Activated CD4-positive, alpha-beta T cell treated with anti-CD3 and anti-CD28 coated beads, Interleukin-2, amount 10 ng/mL, durations not matched to agents 7 days and 5 days (primary cell): ENCODE data around the gene ATP2B2. TPM values are rescaled to one million over a fixed set of nuclear protein-coding genes. Genes with fewer than 3 reads are reported as not detected.

ENCODE experiments used
- CTCF ChIA-PET: fragments of 350-600 bp; sonication (Branson Sonifier 250); formaldehyde crosslinking; loops from one replicate; lab custom pipeline; 2021; ENCODE audit warnings: antibody characterized with exemption; lab: Charles Lee
- POLR2A ChIA-PET: fragments of 350-600 bp; sonication (Branson Sonifier 250); formaldehyde crosslinking; loops from one replicate; lab custom pipeline; 2021; ENCODE audit warnings: antibody characterized with exemption; lab: Charles Lee
- DNase-seq: peaks from one replicate; pipeline ENCODE4 v3.0.0-alpha.2; 2020
- H3K27ac Mint-ChIP-seq: one replicate; pipeline ENCODE4 v1.8.0; 2021; ENCODE audit warnings: mild to moderate bottlenecking, moderate library complexity, mixed read lengths
- H3K27me3 Mint-ChIP-seq: one replicate; pipeline ENCODE4 v1.8.0; 2021; ENCODE audit warnings: mixed read lengths
- H3K36me3 Mint-ChIP-seq: one replicate; pipeline ENCODE4 v1.8.0; 2021; ENCODE audit warnings: low read depth, mixed read lengths
- H3K4me1 Mint-ChIP-seq: one replicate; pipeline ENCODE4 v1.8.0; 2021; ENCODE audit warnings: mixed read lengths
- H3K4me3 Mint-ChIP-seq: one replicate; pipeline ENCODE4 v1.8.0; 2021; ENCODE audit warnings: mild to moderate bottlenecking, moderate library complexity, mixed read lengths
- H3K9me3 Mint-ChIP-seq: one replicate; pipeline ENCODE4 v1.8.0; 2021; ENCODE audit warnings: mixed read lengths
- total RNA-seq, 2 experiments: library from RNA; stranded (reverse); gene quantifications; one replicate each; pipeline ENCODE4 v1.2.3, GENCODE V29; 2021

Gene ATP2B2
- total RNA-seq, 2 experiments from 2014 or later = not detected

DNA sequence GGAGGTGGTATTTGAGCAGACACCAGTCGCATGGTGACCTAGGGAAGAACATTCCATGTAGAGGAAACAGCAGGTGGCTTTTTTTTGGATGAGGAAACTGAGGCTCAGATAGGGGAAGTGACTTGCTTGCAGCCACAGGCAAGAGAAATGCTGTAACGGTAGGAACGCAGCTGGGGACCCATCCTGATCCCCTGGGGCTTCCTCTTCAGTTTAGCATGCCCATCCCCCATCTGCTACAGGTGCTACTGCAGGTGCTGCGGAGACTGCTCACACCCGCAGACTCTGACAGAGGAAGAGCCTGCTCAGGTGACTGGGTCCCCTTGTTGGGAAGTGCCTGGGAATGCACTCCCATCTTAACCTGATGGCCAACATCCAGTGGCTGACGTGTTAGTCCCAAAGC lies 129.0 kb downstream of the ATP2B2 start:
- no peak for DNase-seq
- Mint-ChIP-seq H3K27ac (no peak overlapping the region), H3K9me3 (peaks cover under 1% of the 10 kb centered on the region), H3K27me3 (no peaks in the 10 kb centered on the region), H3K4me3 (no peak overlapping the region), H3K4me1 (no peaks in the 10 kb centered on the region), H3K36me3 (no peaks in the 10 kb centered on the region)
- POLR2A ChIA-PET = no interaction called here
- CTCF ChIA-PET = interaction anchor here (1.6 to 2.2 kb wide), 2 partner anchors 8 to 9 kb away, joined by 6 read pairs; no protein-coding TSS in a partner anchor

DNA sequence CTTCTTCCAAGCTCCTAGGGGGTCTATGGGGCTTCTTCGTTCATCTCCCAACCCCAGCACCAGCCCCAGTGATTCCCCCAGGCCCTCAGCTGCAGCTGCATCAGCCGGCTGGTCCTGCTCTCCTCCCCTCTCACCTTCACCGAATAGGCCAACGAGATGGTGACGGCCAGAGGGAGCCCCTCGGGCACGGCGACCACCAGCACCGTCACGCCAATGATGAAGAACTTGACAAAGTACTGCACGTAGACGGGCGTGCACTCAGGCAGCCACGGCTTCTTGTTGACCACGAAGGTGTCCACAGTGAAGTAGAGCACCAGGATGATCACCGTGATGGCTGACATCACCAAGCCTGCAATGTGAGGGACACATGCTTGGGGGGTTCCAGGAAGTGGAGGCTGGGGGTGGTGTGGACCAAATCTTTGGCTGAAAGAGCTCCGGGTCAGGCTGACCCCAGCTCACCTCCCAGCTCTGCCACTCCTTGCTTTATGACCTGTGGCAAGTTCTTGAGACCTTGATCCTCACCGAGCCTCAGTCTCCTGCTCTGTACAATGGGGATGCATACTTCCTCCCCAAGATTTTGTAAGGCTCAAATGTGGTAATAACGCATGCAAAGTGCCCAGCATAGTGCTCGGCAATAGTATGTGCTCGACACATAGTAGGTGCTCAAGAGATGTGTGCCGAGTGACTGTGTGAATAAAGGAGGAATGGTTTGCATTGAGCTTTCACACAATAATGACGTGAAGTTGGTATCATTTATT lies 129.9 kb downstream of the ATP2B2 start:
- Mint-ChIP-seq H3K9me3 (peaks cover 5% of the 10 kb centered on the region), H3K27ac (no peak overlapping the region), H3K4me1 (peaks cover 2% of the 10 kb centered on the region), H3K27me3 (peaks cover 2% of the 10 kb centered on the region), H3K4me3 (no peak overlapping the region), H3K36me3 (peaks cover 3% of the 10 kb centered on the region)
- DNase-seq = no peak
- CTCF ChIA-PET = interaction anchor here (1.0 to 2.2 kb wide), 3 partner anchors 8 to 373 kb away, joined by 3 to 6 read pairs (median 6); no protein-coding TSS in a partner anchor
- POLR2A ChIA-PET = no interaction called here

- H3K4me1 Mint-ChIP-seq = peaks cover 3% of the 10 kb centered on the region
- no peak for DNase-seq
- no peak overlapping the region for H3K4me3 Mint-ChIP-seq
- H3K27ac Mint-ChIP-seq = no peak overlapping the region
- CTCF ChIA-PET = interaction anchor here (0.7 to 1.2 kb wide), 3 partner anchors 15 to 374 kb away, joined by 3 read pairs; no protein-coding TSS in a partner anchor
- POLR2A ChIA-PET = no interaction called here
- peaks cover 5% of the 10 kb centered on the region for H3K9me3 Mint-ChIP-seq
- peaks cover 3% of the 10 kb centered on the region for H3K36me3 Mint-ChIP-seq
- H3K27me3 Mint-ChIP-seq = peaks cover 4% of the 10 kb centered on the region
These were observed 131.1 kb downstream of the ATP2B2 start for GRCh38 chr3:10374311-10374710.

DNA sequence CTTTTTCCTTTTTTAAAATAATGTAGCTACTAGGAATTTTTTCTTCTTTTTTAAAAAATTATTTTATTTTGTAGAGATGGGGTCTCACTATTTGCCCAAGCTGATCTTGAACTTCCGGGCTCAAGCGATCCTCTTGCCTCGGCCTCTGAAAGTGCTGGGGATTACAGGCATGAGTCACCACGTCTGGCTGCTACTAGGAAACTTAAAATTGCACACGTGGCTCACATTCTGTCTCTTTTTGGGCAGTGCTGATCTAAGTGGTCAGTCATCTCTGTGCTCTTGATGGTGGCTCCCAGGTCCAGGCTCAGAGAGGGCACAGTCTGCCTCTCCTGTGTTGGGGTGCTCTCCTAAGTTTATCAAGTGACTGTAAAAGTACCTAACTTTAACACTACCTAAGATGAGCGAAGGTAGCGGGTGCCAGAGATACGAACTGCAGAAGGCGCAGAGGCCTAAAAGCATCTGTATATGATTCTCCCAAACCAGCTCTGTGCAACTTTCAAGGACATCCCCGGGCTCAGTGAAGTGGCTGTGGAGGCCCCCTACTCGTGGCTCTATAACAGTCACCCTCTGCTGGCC lies 131.6 kb downstream of the ATP2B2 start:
- ChIA-PET POLR2A (no interaction called here), CTCF (interaction anchor here (1.2 kb wide), 1 partner anchor 16 kb away, joined by 3 read pairs; no protein-coding TSS in a partner anchor)
- Mint-ChIP-seq H3K27ac (no peak overlapping the region), H3K9me3 (peaks cover 5% of the 10 kb centered on the region), H3K27me3 (peaks cover 4% of the 10 kb centered on the region), H3K4me1 (peaks cover 3% of the 10 kb centered on the region), H3K36me3 (peaks cover 3% of the 10 kb centered on the region), H3K4me3 (no peak overlapping the region)
- no peak for DNase-seq

GRCh38 chr3:10371789-10372188 lies 133.6 kb downstream of the ATP2B2 start:
- no peak overlapping the region for H3K27ac Mint-ChIP-seq
- ChIA-PET POLR2A (no interaction called here), CTCF (interaction anchor here (1.8 kb wide), 1 partner anchor 65 kb away, joined by 5 read pairs; no protein-coding TSS in a partner anchor)
- no peak for DNase-seq
- H3K27me3 Mint-ChIP-seq = peaks cover 4% of the 10 kb centered on the region
- H3K9me3 Mint-ChIP-seq = peaks cover 5% of the 10 kb centered on the region
- peaks cover 5% of the 10 kb centered on the region for H3K4me1 Mint-ChIP-seq
- H3K36me3 Mint-ChIP-seq = peaks cover 3% of the 10 kb centered on the region
- H3K4me3 Mint-ChIP-seq = no peak overlapping the region

DNA sequence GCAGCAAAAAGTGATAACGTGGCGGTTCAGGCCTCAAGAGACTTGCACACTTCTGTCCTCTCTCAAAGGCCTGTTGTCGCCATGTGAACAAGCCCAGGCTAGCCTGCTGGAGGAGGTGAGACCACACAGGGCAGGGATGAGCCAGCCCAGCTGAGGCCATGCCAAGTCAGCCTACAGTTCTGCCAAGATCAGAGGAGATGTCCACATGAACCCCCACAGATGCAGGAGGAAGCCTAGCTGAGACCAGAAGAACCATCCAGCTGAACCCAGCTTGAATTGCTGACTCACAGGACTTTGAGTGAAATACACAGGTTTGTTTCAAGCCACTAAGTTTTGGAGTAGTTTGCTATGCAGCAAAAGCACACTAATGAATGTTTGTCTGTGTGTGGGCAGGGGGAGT lies 134.2 kb downstream of the ATP2B2 start:
- Mint-ChIP-seq H3K4me3 (no peak overlapping the region), H3K9me3 (peaks cover 5% of the 10 kb centered on the region), H3K27ac (no peak overlapping the region), H3K36me3 (peaks cover 3% of the 10 kb centered on the region), H3K27me3 (peaks cover 4% of the 10 kb centered on the region), H3K4me1 (peaks cover 11% of the 10 kb centered on the region)
- no peak for DNase-seq
- CTCF ChIA-PET = interaction anchor here (0.9 to 1.8 kb wide), 2 partner anchors 47 to 66 kb away, joined by 3 to 5 read pairs; no protein-coding TSS in a partner anchor
- POLR2A ChIA-PET = no interaction called here

DNA sequence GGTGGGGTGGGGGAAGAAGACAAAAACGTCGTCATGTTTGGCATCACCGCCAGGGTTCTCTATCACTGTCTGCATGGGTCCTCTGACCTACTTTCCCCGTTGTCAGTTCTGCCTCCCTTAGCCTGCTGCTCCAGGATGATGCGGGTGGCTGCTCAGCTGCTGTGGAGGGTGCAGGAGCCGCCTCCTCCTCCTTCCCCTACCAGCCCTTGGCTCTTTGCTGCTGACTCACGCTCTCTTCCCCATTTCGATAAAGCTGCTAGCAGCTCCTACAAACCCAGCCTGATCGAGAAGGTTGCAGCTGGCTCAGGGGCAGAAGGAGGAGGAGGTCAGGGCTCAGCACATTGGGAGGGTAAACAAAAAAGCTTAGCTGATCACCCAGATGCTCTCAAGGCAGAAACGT lies 135.0 kb downstream of the ATP2B2 start:
- Mint-ChIP-seq H3K4me1 (peaks cover 15% of the 10 kb centered on the region), H3K36me3 (peaks cover 3% of the 10 kb centered on the region), H3K27me3 (peaks cover 4% of the 10 kb centered on the region), H3K9me3 (peaks cover 7% of the 10 kb centered on the region), H3K4me3 (no peak overlapping the region), H3K27ac (no peak overlapping the region)
- CTCF ChIA-PET = interaction anchor here (0.9 to 1.8 kb wide), 3 partner anchors 44 to 67 kb away, joined by 3 to 5 read pairs (median 3); no protein-coding TSS in a partner anchor
- POLR2A ChIA-PET = no interaction called here
- no peak for DNase-seq

DNA sequence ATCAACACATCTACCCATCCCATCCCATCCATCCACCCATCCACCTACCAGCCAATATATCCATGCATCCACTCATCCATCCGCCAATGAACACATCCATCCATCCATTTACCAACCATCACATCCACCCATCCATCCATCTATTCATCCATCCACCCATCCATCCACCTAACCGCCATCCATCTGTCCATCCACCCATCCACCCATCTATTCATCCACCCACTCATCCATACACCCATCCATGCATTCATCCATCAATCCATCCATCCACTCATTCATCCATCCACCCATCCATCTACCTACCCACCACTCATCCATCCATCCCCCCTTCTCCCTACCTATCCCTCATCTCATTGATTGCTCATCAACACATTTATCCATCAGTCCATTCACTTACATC lies 136.9 kb downstream of the ATP2B2 start:
- H3K9me3 Mint-ChIP-seq = peaks cover 8% of the 10 kb centered on the region
- peaks cover 4% of the 10 kb centered on the region for H3K27me3 Mint-ChIP-seq
- DNase-seq = no peak
- CTCF ChIA-PET = no interaction called here
- POLR2A ChIA-PET = no interaction called here
- peaks cover 3% of the 10 kb centered on the region for H3K36me3 Mint-ChIP-seq
- peak overlapping the region; percentile 12 for H3K27ac Mint-ChIP-seq
- no peak overlapping the region for H3K4me3 Mint-ChIP-seq
- peaks cover 15% of the 10 kb centered on the region for H3K4me1 Mint-ChIP-seq

DNA sequence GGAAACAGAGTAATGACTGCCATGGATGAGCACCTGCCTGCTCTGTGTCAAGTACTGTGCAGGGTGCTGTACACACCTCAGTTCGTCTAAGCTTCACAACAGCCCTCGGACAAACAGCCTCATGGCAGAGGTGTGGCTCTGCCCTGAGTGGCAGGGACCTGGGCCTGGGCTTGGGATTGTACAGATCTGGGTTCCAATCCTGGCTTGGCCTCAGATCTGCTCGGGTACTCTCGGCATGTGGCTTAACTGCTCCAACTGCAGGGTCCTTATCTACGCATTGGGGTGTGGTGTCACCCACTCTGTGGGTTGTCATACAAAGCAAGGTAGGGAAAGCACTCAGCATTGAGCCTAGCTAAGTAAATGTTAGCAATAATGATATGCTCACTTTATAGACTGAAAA lies 137.9 kb downstream of the ATP2B2 start:
- CTCF ChIA-PET = interaction anchor here (0.6 to 1.0 kb wide), 2 partner anchors 9 to 187 kb away, joined by 3 to 6 read pairs; no protein-coding TSS in a partner anchor
- peaks cover 4% of the 10 kb centered on the region for H3K27me3 Mint-ChIP-seq

GRCh38 chr3:10366651-10367101 lies 138.7 kb downstream of the ATP2B2 start:
- peaks cover 4% of the 10 kb centered on the region for H3K27me3 Mint-ChIP-seq
- peaks cover 3% of the 10 kb centered on the region for H3K36me3 Mint-ChIP-seq
- ChIA-PET CTCF (interaction anchor here (1.0 kb wide), 1 partner anchor 9 kb away, joined by 6 read pairs; no protein-coding TSS in a partner anchor), POLR2A (no interaction called here)
- H3K9me3 Mint-ChIP-seq = peaks cover 8% of the 10 kb centered on the region
- no peak overlapping the region for H3K4me3 Mint-ChIP-seq
- H3K27ac Mint-ChIP-seq = no peak overlapping the region
- DNase-seq = no peak
- peaks cover 15% of the 10 kb centered on the region for H3K4me1 Mint-ChIP-seq

More for the DNA sequence above, 137.9 kb downstream of the ATP2B2 start:
- Mint-ChIP-seq H3K27ac (no peak overlapping the region), H3K36me3 (peaks cover 3% of the 10 kb centered on the region), H3K4me1 (peaks cover 15% of the 10 kb centered on the region), H3K4me3 (no peak overlapping the region), H3K9me3 (peaks cover 8% of the 10 kb centered on the region)
- no peak for DNase-seq
- POLR2A ChIA-PET = no interaction called here

DNA sequence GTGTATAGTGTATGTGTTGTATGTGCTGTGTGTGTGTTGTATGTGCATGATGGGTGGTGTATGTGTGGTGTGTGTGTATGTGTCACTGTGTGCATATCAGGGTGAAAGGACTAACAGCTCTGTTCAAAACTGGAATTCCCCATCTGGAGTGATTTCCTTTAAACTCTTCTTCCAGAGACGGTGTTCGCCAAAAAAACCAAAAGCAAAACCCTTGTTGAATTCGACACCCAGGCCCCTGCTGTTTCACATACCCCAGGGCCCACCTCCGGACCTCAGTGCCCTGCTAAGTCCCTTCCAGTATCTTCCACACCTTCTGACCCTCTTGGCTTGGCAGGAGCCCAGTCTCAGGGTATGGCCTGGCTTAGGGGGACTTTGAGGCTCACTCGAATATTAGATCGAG lies 139.6 kb downstream of the ATP2B2 start:
- Mint-ChIP-seq H3K4me3 (no peak overlapping the region), H3K4me1 (peaks cover 15% of the 10 kb centered on the region)

DNA sequence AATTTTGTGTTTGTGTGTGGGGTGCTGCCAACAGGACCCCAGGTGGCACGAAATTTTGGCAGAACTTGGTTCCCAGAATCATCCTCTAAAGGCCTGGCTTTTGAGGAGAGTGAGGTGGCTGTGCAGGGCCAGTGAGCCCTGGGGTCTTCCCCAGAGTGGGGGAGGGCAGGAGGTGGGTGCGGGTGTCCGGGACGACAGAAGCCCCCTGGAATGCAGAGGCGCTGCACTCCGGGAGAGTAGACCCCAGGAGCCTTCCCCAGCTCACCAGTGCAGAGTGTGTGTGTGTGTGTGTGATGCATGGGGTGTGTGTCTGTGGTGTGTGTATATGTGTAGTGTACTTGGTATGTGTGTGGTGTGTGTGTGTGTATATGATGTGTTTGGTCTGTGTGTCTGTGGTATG lies 140.1 kb downstream of the ATP2B2 start:
- peaks cover under 1% of the 10 kb centered on the region for H3K27me3 Mint-ChIP-seq
- H3K27ac Mint-ChIP-seq = no peak overlapping the region

More for the DNA sequence above, 139.6 kb downstream of the ATP2B2 start:
- no peaks in the 10 kb centered on the region for H3K36me3 Mint-ChIP-seq
- ChIA-PET CTCF (no interaction called here), POLR2A (no interaction called here)
- H3K9me3 Mint-ChIP-seq = peaks cover 3% of the 10 kb centered on the region
- no peak for DNase-seq
- H3K27ac Mint-ChIP-seq = no peak overlapping the region
- H3K27me3 Mint-ChIP-seq = peaks cover 4% of the 10 kb centered on the region

DNA sequence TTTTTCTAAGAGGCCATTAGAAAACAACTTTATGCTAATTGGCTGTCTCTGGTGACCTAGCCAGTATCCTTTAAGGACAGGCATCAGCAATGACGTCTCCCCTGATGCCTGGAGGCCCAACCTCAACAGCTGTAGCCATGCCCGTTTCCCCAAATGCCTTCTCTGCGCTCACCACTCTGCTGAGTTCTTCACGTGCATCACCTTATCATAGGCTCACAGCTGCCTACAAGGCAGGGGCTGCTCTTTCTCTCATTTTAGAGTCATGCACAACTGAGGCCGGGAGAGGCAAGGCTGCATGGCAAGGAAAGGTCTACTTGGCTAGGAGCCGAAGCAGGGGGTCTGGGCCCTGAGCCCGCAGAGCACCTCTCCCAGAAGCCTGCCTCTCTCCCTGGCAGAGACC lies 140.6 kb downstream of the ATP2B2 start:
- Mint-ChIP-seq H3K4me3 (no peak overlapping the region), H3K27me3 (no peaks in the 10 kb centered on the region), H3K9me3 (peaks cover 3% of the 10 kb centered on the region), H3K27ac (no peak overlapping the region), H3K36me3 (no peaks in the 10 kb centered on the region), H3K4me1 (peaks cover 12% of the 10 kb centered on the region)
- no peak for DNase-seq
- ChIA-PET POLR2A (no interaction called here), CTCF (no interaction called here)

More for the DNA sequence above, 140.1 kb downstream of the ATP2B2 start:
- Mint-ChIP-seq H3K4me1 (peaks cover 12% of the 10 kb centered on the region), H3K9me3 (peaks cover 3% of the 10 kb centered on the region), H3K36me3 (no peaks in the 10 kb centered on the region), H3K4me3 (no peak overlapping the region)
- no peak for DNase-seq
- CTCF ChIA-PET = no interaction called here
- POLR2A ChIA-PET = no interaction called here
